GF-D8 (cell line): ENCODE measurements around the gene AIP.
"Not testable (repeated sequence)": the region's sequence is repeated elsewhere in the genome, so short reads cannot be mapped to it uniquely, and the experiment has no call there.

Experiments
- DNase-seq: peaks from one replicate; lab custom pipeline; 2025; lab: John Stamatoyannopoulos, UW

Gene AIP

GRCh38 chr11:67449116-67449844 is 33.5 kb upstream of the AIP start:
- no peak for DNase-seq

GRCh38 chr11:67450796-67451657 is 31.8 kb upstream of the AIP start:
- no peak for DNase-seq

GRCh38 chr11:67451658-67451976 is 31.2 kb upstream of the AIP start:
- no peak for DNase-seq

- no peak for DNase-seq
These were observed 30.5 kb upstream of the AIP start, which contains the start of gene GPR152 for GRCh38 chr11:67452141-67452952. Gene GPR152, minus strand, starts transcription at chr11:67452729. Its CDS starts 5 bp downstream, at chr11:67452724.

- DNase-seq, result no peak
These were observed 28.8 kb upstream of the AIP start for GRCh38 chr11:67453816-67454732.

- no peak for DNase-seq
These were observed 27.8 kb upstream of the AIP start, which contains the start of gene CABP4 for GRCh38 chr11:67455054-67455453. Gene CABP4, plus strand, starts transcription at chr11:67455354. Its CDS starts 70 bp downstream, at chr11:67455424.

GRCh38 chr11:67456068-67456705 is 26.6 kb upstream of the AIP start:
- DNase-seq, result no peak

GRCh38 chr11:67457453-67457852 is 25.4 kb upstream of the AIP start:
- no peak for DNase-seq

- DNase-seq, result no peak
These were observed 24.6 kb upstream of the AIP start for GRCh38 chr11:67458266-67458665.

GRCh38 chr11:67463186-67463585 is 19.6 kb upstream of the AIP start:
- DNase-seq, result no peak

- peak; percentile 56 for DNase-seq
These were observed 19.0 kb upstream of the AIP start for GRCh38 chr11:67463680-67464410.

- peak; percentile 74 for DNase-seq
These were observed 18.2 kb upstream of the AIP start for GRCh38 chr11:67464411-67465188.

GRCh38 chr11:67465189-67465510 is 17.7 kb upstream of the AIP start:
- DNase-seq, result no peak

- not testable (repeated sequence) for DNase-seq
These were observed 17.3 kb upstream of the AIP start for GRCh38 chr11:67465530-67465929.

GRCh38 chr11:67466367-67466766 is 16.5 kb upstream of the AIP start:
- DNase-seq, result no peak

- DNase-seq, result no peak
These were observed 15.7 kb upstream of the AIP start for GRCh38 chr11:67466962-67467771.

GRCh38 chr11:67468056-67468455 is 14.8 kb upstream of the AIP start:
- no peak for DNase-seq

GRCh38 chr11:67468456-67468758 is 14.4 kb upstream of the AIP start:
- DNase-seq, result no peak
